ENCODE data around the gene CCDC194. TPM values are rescaled to one million over a fixed set of nuclear protein-coding genes. Genes with fewer than 3 reads are reported as not detected.

The CCDC194 gene
- total RNA-seq, 1 experiment from 2014 or later: not detected

- H3K4me2 ChIP-seq (ENCODE audit: low read length): peak overlapping the region; percentile 7; the same call in 1 of the 2 replicates
- BruUV-seq (replicated peaks): no TSS peak
These were observed 30.9 kb upstream of the CCDC194 start for GRCh38 chr19:17424743-17425365.

More at GRCh38 chr19:17424743-17425365, 30.9 kb upstream of the CCDC194 start:
- ChIA-PET RAD21 (ENCODE audit: low non-redundant PET in 1 of 2, low total read pairs in 2 of 2, uncharacterized antibody in 2 of 2, unreplicated experiment in 2 of 2) (no interaction called here), CTCF (interaction anchor here (0.6 to 1.6 kb wide), 3 partner anchors 17 to 747 kb away, joined by 3 to 4 read pairs (median 3); no protein-coding TSS in a partner anchor), POLR2A (no interaction called here)
- Histone ChIP-seq H4K20me1 (ENCODE audit: insufficient read depth) (no peaks in the 10 kb centered on the region), H3K4me1 (ENCODE audit: control insufficient read depth in 1 of 2, insufficient read depth in 2 of 2, low read length in 2 of 2) (peaks cover 15 to 38% of the 10 kb centered on the region in 2 experiments), H3K27ac (ENCODE audit: low read depth, low read length) (peak overlapping the region; percentile 18; the same call in 1 of the 2 replicates), H2AFZ (ENCODE audit: low read depth, low read length, poor library complexity, severe bottlenecking) (no peak overlapping the region), H3K4me3 (replicated peaks in 1 of 2; ENCODE audit: low read depth in 1 of 2, low read length in 2 of 2) (no peak overlapping the region), H3K27me3 (ENCODE audit: insufficient read depth, low read length) (no peaks in the 10 kb centered on the region), H3K79me2 (ENCODE audit: insufficient read depth, low read length) (peaks cover 10% of the 10 kb centered on the region; the same call in 1 of the 2 replicates), H3K36me3 (ENCODE audit: control insufficient read depth in 1 of 2, insufficient read depth in 2 of 2, low read length in 2 of 2) (no peaks in the 10 kb centered on the region), H3K9ac (ENCODE audit: low read length) (no peak overlapping the region), H3K9me3 (ENCODE audit: control insufficient read depth in 1 of 2, insufficient read depth in 1 of 2, low read depth in 1 of 2, low read length in 2 of 2) (no peaks in the 10 kb centered on the region), H3K9me2 (ENCODE audit: insufficient read depth) (no peaks in the 10 kb centered on the region)
- intact Hi-C loops (cut with micrococcal nuclease): no loop called here
- TF ChIP-seq CTCF (IDR thresholded peaks at IDR 0.05 in 2 of 3, conservative IDR thresholded peaks at IDR 0.05 in 1 of 3; ENCODE audit: borderline replicate concordance in 1 of 3, insufficient read depth in 1 of 3, low read depth in 2 of 3, low read length in 2 of 3) (peak; percentile 57 to 73 (median 72); a peak in 5 of 6 replicates), EGR1 (IDR thresholded peaks at IDR 0.05; ENCODE audit: low read depth) (peak; percentile 81), ZBTB33 (IDR thresholded peaks at IDR 0.05; ENCODE audit: extremely low read depth, insufficient replicate concordance, low read length) (no peak), RAD21 (IDR thresholded peaks at IDR 0.05; ENCODE audit: low read depth) (peak; percentile 73)
- DNase-seq (ENCODE audit: low read depth, low spot score): no peak
- peak; percentile 77 for ATAC-seq

All from HCT116 (cell line).